ENCODE measurements around the gene SPACA4.

- TF ChIP-seq CTCF (IDR thresholded peaks at IDR 0.05 in 8 of 11, conservative IDR thresholded peaks at IDR 0.05 in 3 of 11) (no peak), POLR2A (IDR thresholded peaks at IDR 0.05) (no peak)
Observed at GRCh38 chr19:48628486-48629296, 22.1 kb downstream of the SPACA4 start.

All from spleen (tissue), 7 donors.